Measurements from ENCODE around the gene CD7.

Gene CD7

DNA sequence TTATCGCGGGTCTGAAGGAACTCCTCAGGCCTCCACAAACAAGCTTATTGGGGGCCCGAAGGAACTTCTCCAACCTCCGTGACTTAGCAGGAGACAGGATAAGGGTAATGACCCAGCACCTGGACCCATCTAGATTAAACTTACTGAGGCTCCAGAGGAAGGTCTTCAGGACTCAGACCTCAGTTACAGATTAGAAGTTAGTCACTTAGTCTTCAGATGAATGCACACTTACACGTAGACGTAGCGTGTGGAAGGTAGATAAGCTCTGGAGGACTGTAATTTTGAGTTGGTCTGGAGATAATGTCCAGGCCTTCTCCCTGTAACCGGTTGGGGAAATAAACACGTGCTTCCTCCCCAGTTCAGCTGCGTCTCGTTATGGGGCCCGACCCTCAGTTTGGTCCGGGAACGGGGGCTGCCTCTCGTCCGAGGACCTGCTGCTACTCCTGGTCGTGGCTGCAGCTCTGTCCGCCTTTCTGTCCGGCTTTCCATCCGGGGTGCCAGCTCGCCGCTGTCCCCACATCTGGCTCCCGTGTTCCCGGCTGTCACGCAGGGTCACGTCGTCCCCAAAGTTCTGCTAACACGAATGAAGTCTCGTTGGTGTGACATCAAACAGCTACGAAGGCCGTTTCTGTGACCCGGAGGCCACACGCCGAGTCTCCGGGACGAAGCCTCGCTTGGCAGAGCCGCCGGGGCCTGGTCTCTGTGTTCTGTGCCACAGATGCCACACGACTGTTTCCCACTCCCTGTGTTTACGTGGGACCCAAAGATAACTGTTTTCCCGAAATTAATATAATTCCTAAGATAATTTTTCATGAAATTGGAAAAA is 28.0 kb upstream of the CD7 start:
- H3K4me3 ChIP-seq (ENCODE audit: low read length), result no peak overlapping the region
- no peak for DNase-seq (ENCODE audit: low read depth)
- TF ChIP-seq, protein P1, sequence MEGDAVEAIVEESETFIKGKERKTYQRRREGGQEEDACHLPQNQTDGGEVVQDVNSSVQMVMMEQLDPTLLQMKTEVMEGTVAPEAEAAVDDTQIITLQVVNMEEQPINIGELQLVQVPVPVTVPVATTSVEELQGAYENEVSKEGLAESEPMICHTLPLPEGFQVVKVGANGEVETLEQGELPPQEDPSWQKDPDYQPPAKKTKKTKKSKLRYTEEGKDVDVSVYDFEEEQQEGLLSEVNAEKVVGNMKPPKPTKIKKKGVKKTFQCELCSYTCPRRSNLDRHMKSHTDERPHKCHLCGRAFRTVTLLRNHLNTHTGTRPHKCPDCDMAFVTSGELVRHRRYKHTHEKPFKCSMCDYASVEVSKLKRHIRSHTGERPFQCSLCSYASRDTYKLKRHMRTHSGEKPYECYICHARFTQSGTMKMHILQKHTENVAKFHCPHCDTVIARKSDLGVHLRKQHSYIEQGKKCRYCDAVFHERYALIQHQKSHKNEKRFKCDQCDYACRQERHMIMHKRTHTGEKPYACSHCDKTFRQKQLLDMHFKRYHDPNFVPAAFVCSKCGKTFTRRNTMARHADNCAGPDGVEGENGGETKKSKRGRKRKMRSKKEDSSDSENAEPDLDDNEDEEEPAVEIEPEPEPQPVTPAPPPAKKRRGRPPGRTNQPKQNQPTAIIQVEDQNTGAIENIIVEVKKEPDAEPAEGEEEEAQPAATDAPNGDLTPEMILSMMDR (conservative IDR thresholded peaks at IDR 0.05; ENCODE audit: low read depth, low read length), result no peak

DNA sequence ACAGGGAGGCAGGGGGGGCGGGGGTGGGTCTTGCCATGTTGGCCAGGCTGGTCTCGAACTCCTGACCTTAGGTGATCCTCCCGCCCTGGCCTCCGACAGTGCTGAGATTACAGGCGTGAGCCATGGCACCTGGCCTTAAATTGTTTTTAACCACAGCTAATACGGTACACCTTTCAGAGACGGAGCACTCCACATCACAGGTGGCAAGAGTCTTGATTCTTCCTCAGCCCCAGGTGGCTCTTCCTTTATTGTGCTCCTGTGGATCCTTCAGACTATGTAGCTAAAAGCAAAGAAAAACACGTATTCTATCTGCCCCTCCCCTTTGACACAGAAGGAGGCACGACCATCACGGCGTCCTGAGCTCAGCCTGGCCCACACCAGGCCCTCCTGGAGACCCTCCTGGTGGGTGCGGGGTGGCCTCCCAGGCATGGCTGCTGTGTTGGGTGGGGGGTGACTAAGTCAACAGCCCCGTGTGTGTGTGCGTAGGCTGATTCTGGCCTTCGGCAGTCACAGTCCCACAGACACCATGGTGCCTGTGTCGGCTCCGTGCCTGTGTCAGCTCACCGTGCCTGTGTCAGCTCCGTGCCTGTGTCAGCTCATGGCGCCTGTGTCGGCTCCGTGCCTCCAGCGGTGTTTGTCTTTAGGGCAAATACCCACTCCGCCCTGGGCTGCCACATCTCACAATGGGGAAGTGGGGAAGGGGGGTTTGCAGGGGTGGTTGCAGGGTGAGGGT is 26.9 kb upstream of the CD7 start:
- TF ChIP-seq, protein P1 (conservative IDR thresholded peaks at IDR 0.05; ENCODE audit: low read depth, low read length), result no peak
- no peak for DNase-seq (ENCODE audit: low read depth)

DNA sequence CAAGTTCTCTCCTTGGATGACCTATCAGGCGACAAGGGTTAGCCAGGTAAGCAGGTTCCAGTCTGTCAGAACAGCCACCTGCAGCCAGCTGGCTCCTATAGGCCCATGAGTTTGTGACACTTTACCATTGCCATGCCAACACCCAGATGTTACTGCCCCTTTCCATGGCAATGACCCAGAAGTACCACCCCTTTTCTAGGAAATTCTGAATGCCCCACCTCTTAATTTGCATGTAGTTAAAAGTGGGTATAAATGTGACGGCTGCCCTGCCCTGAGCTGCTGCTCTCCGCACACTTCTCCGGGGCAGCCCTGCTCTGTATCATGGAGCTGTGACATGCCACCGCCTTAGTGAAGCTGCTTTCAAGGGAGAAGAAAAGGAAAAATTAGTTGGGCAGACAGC is 26.2 kb upstream of the CD7 start:
- TF ChIP-seq, protein P1 (conservative IDR thresholded peaks at IDR 0.05; ENCODE audit: low read depth, low read length), result no peak
- no peak overlapping the region for H3K4me3 ChIP-seq (ENCODE audit: low read length)
- DNase-seq (ENCODE audit: low read depth), result no peak

More for the DNA sequence above, 26.9 kb upstream of the CD7 start:
- no peak overlapping the region for H3K4me3 ChIP-seq (ENCODE audit: low read length)

DNA sequence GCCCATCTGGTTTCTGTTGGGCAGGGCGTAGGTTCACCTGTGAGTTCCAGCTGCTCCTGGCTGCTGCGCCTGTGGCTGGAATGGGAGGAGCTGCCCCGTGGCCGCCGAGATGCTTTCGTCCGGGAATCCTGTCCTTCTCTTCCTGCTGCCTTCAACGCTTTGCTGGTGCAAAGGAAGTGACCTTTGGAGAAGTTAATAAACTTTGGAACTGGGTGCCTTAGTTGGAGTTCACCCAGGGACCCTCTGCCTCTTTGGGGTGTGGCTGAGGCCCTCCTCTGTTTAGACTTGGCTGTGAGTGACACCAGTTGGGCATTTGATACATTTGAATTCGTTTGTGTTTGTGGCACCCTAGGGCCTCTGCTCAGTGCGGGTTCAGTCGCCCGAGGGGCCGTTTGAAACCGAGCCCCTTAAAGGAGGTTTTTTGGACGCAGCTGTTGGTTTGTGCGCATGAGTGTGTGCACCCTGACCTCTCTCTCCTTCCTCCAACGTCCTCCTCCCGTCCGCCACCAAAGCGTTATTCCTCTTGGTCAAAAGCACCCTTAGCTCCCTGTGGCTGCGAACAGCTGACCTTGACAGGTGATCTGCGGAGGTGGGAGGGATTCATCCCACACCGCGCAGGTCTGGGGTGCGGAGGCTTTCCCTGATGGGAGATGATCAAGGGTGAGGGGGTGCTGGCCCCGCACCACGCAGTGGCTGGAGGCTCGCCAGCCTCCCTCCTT is 25.1 kb upstream of the CD7 start:
- TF ChIP-seq, protein P1 (conservative IDR thresholded peaks at IDR 0.05; ENCODE audit: low read depth, low read length), result no peak
- H3K4me3 ChIP-seq (ENCODE audit: low read length), result no peak overlapping the region
- DNase-seq (ENCODE audit: low read depth), result no peak

DNA sequence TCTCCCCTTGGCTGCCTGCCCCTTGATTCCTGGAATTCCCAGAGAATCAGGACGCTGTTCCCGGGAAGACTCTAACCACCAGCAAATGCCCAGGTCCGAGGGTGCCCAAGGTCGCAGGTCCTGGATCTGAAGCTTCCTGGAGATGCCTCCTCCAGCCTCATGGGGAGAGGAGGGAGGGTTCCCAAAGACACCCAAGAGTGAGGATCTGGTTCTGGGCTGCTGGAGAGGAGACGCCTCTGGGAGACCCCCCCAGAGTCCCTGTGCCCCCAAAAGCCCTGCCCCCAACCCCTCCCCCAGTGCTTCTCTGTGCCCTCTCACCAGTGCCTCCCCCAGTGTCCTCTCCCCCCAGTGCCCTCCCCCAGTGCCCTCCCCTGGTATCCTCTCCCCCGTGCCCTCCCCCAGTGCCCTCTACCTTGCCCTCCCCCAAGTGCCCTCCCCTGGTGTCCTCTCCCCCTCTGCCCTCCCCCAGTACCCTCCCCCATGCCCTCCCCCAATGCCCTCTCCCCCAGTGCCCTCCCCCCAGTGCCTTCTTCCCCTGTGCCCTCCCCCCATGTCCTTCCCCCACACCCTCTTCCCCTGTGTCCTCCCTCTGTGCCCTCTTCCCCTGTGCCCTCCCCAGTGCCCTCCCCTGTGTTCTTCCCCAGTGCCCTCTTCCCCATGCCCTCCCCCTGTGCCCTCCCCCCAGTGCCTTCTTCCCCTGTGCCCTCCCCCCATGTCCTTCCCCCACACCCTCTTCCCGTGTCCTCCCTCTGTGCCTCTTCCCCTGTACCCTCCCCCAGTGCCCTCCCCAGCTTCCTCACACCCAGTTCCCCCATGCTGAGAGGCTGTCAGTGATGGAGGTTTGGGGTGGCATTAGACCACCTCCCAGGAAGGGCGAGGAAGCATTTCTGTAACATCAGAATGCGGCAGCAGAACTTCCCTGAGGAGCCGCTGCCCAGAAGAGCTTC is 22.5 kb upstream of the CD7 start:
- TF ChIP-seq, protein P1 (conservative IDR thresholded peaks at IDR 0.05; ENCODE audit: low read depth, low read length), result no peak
- DNase-seq (ENCODE audit: low read depth), result no peak
- peak overlapping the region; percentile 33 for H3K4me3 ChIP-seq (ENCODE audit: low read length)

All from retinal pigment epithelial cell (primary cell).